GM23248 (cell line): ENCODE results near the gene SLC6A19. TPM values are rescaled to one million over a fixed set of nuclear protein-coding genes. Genes with fewer than 3 reads are reported as not detected.
A peak's percentile ranks its signal among the peaks of the same experiment; 100 is the strongest.
"Not testable (repeated sequence)": the region's sequence is repeated elsewhere in the genome, so short reads cannot be mapped to it uniquely, and the experiment has no call there.

Experiments
- DNase-seq: peaks from one replicate; pipeline ENCODE4 v3.0.0-alpha.2; 2015
- H2AFZ ChIP-seq: fragments of 200-600 bp; sonication (generic); 2 replicates; pipeline ENCODE4 v1.6.1; 2016; ENCODE audit warnings: antibody characterized with exemption
- H3F3A ChIP-seq: fragments of 200-600 bp; sonication (generic); 2 replicates; pipeline ENCODE4 v1.6.1; 2016; ENCODE audit warnings: mild to moderate bottlenecking, antibody characterized with exemption, mixed run types; ENCODE audit not compliant: insufficient read depth
- H3K27ac ChIP-seq: fragments of 200-600 bp; sonication (generic); 2 replicates; pipeline ENCODE4 v1.5.1; 2016; ENCODE audit warnings: mild to moderate bottlenecking
- H3K27me3 ChIP-seq: fragments of 200-600 bp; sonication (generic); replicated peaks from 2 replicates; pipeline ENCODE4 v1.6.1; 2016; ENCODE audit warnings: mild to moderate bottlenecking; ENCODE audit not compliant: insufficient read depth
- H3K36me3 ChIP-seq: fragments of 200-600 bp; sonication (generic); 2 replicates; pipeline ENCODE4 v1.6.1; 2016; ENCODE audit warnings: low read depth, mild to moderate bottlenecking
- H3K4me1 ChIP-seq: fragments of 200-600 bp; sonication (generic); 2 replicates; pipeline ENCODE4 v1.6.1; 2016; ENCODE audit warnings: mild to moderate bottlenecking; ENCODE audit not compliant: insufficient read depth
- H3K4me2 ChIP-seq: fragments of 200-600 bp; sonication (generic); one replicate; pipeline ENCODE4 v1.6.1; 2016; ENCODE audit warnings: mild to moderate bottlenecking; ENCODE audit not compliant: unreplicated experiment
- H3K4me3 ChIP-seq: fragments of 200-600 bp; sonication (generic); 2 replicates; pipeline ENCODE4 v1.5.1; 2016; ENCODE audit warnings: mild to moderate bottlenecking
- H3K79me2 ChIP-seq: fragments of 200-600 bp; sonication (generic); 2 replicates; pipeline ENCODE4 v1.6.1; 2016; ENCODE audit warnings: mild to moderate bottlenecking; ENCODE audit not compliant: insufficient read depth
- H3K9ac ChIP-seq: fragments of 200-600 bp; sonication (generic); 2 replicates; pipeline ENCODE4 v1.6.1; 2016; ENCODE audit warnings: mild to moderate bottlenecking
- H3K9me2 ChIP-seq: fragments of 200-600 bp; sonication (generic); 2 replicates; pipeline ENCODE4 v1.6.1; 2016; ENCODE audit warnings: mixed run types, mild to moderate bottlenecking, moderate library complexity; ENCODE audit not compliant: insufficient read depth
- H3K9me3 ChIP-seq: fragments of 200-600 bp; sonication (generic); one replicate; pipeline ENCODE4 v1.6.1; 2017; ENCODE audit warnings: low read depth
- H4K20me1 ChIP-seq: fragments of 200-600 bp; sonication (generic); 2 replicates; pipeline ENCODE4 v1.6.0; 2016; ENCODE audit not compliant: insufficient read depth
- EZH2 ChIP-seq: fragments of 200-600 bp; sonication (generic); IDR thresholded peaks from 2 replicates; pipeline ENCODE4 v1.6.1; 2018; ENCODE audit warnings: antibody characterized with exemption, mild to moderate bottlenecking; ENCODE audit not compliant: insufficient read depth, poor library complexity, severe bottlenecking
- EZH2phosphoT487 ChIP-seq: fragments of 200-600 bp; sonication (generic); IDR thresholded peaks from 2 replicates; pipeline ENCODE4 v1.6.1; 2018; ENCODE audit warnings: antibody characterized with exemption, moderate library complexity, mild to moderate bottlenecking, low read depth; ENCODE audit not compliant: insufficient read depth
- WGBS, 2 experiments: methylation state at CpG; one replicate each; pipeline ENCODE4 v1.1.6; 2015 to 2017; ENCODE audit warnings: low lambda C conversion rate in 2 of 2, low coverage in 1 of 2; ENCODE audit errors: missing lambda C conversion rate in 2 of 2; 5-methylcytosine and 5-hydroxymethylcytosine counted together
- in situ Hi-C: fragments of 300-500 bp; cut with MboI; formaldehyde crosslinking; loops from 2 replicates; pipeline ENCODE4 v1.15.0; 2020
- polyA plus RNA-seq: library from polyadenylated mRNA; unstranded; fragments of >200 nt; fragmentation: Nextera tagmentation; extraction: Ambion mirVana; gene quantifications from 2 replicates; pipeline ENCODE4 v1.2.1, GENCODE V29; 2016
- total RNA-seq: library from RNA; depleted of rRNA; stranded (reverse); fragments of >200 nt; shearing (Covaris generic); gene quantifications from 2 replicates; pipeline ENCODE4 v1.2.3, GENCODE V29; 2014

SLC6A19 gene
- total and polyA plus RNA-seq, 2 experiments from 2014 or later = not detected

DNA sequence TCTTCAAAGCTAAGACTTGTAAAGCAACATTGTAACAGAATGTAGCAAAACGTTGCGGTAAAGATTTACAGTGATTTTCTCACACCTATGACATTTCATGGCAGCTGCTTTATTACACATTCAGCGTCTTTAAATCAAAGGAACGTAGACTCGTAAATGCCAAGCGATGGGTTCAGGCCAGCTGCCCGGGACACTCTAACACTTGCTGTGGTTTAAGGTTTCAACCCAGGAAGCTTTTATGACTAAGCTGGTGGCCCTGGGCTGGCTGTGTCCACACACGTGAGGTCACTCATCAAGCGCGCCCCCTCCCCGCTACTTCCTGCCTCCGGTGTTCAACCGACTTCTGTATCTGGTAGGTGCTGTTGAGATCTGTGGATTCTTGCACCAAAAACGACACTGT is 26.3 kb downstream of the SLC6A19 start:
- Histone ChIP-seq H3K4me1 (no peaks in the 10 kb centered on the region), H3K4me2 (no peak overlapping the region), H3K9me2 (no peaks in the 10 kb centered on the region), H3K27ac (no peak overlapping the region), H4K20me1 (no peaks in the 10 kb centered on the region), H3K79me2 (no peaks in the 10 kb centered on the region), H3K27me3 (peaks cover 15% of the 10 kb centered on the region; the same call in 1 of the 2 replicates), H3K9me3 (no peaks in the 10 kb centered on the region), H2AFZ (no peak overlapping the region), H3K4me3 (no peak overlapping the region), H3F3A (no peaks in the 10 kb centered on the region), H3K36me3 (no peaks in the 10 kb centered on the region), H3K9ac (no peak overlapping the region)
- no peak for TF ChIP-seq EZH2phosphoT487
- TF ChIP-seq EZH2 = no peak
- WGBS, 2 experiments = 9 to 10% methylated on average over 14 of the region's 14 CpGs
- in situ Hi-C loops = no loop called here
- peak; percentile 40 for DNase-seq

DNA sequence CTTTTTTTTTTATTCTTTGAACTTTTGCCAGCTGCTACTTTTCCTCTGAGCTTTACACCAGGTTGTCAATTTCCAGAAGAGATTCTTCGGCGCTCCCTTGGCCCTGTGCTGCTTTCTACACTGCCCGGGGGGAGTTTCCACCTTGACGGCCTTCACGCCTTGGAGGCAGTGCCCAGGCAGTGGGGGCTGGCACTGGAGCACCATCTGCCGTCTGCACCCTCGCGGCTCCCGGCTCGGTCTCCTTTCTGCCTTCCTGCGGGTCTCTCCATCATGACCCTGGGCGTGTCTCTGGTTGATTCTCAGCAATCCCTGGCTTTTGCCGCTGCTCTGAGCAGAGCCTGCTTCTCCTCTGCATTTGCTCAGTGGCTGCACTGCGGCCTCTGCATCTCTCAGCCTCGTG is 26.7 kb downstream of the SLC6A19 start:
- Histone ChIP-seq H3F3A (no peaks in the 10 kb centered on the region), H3K4me1 (no peaks in the 10 kb centered on the region), H3K4me3 (no peak overlapping the region), H3K79me2 (no peaks in the 10 kb centered on the region), H3K9me2 (no peaks in the 10 kb centered on the region), H3K27me3 (peaks cover 15% of the 10 kb centered on the region; the same call in 1 of the 2 replicates), H3K4me2 (no peak overlapping the region), H2AFZ (no peak overlapping the region), H3K36me3 (no peaks in the 10 kb centered on the region), H4K20me1 (no peaks in the 10 kb centered on the region), H3K9ac (no peak overlapping the region), H3K9me3 (no peaks in the 10 kb centered on the region), H3K27ac (no peak overlapping the region)
- in situ Hi-C loops = no loop called here
- 18 to 23% methylated on average over 15 of the region's 15 CpGs for WGBS, 2 experiments
- TF ChIP-seq EZH2 (no peak), EZH2phosphoT487 (no peak)
- no peak for DNase-seq

DNA sequence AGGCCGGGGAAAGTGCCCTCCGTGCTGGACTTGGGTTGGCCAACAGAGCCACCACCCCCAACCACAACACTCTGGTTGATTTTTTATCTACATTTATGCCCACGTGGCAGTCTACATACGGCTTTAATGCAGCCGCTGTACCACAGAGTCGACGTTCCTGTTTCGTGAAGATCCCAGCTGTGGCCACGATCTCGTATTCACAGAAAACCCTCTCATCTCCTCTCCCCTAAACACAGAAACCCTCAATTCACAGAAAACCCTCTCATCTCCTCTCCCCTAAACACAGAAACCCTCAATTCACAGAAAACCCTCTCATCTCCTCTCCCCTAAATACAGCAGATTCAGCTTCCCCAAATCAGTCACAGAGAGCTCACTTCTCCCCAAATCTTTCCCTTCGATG is 27.6 kb downstream of the SLC6A19 start:
- WGBS, 2 experiments = 59 to 65% methylated on average over 11 of the region's 11 CpGs
- H4K20me1 ChIP-seq, H3K36me3 ChIP-seq, in situ Hi-C loops, H3F3A ChIP-seq, H3K27ac ChIP-seq, H3K4me2 ChIP-seq, H3K9me2 ChIP-seq, H2AFZ ChIP-seq, H3K9ac ChIP-seq, H3K79me2 ChIP-seq, H3K4me1 ChIP-seq, DNase-seq, H3K9me3 ChIP-seq, H3K4me3 ChIP-seq: not testable (repeated sequence)
- peaks cover 15% of the 10 kb centered on the region; the same call in 1 of the 2 replicates for H3K27me3 ChIP-seq

DNA sequence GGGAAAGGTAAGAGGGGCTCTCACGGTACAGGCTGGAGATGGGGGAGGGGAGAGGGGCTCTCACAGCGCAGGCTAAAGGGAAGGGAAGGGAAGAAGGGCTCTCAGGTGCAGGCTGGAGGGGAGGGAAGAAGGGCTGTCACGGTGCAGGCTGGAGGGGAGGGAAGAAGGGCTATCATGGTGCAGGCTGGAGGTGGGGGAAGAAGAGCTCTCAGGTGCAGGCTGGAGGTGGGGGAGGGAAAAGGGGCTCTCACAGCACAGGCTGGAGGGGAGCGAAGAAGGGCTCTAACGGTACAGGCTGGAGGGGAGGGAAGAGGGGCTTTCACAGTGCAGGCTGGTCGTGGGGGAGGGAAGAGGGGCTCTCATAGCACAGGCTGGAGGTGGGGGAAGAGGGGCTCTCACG is 28.4 kb downstream of the SLC6A19 start:
- Histone ChIP-seq H3K9ac (no peak overlapping the region), H4K20me1 (no peaks in the 10 kb centered on the region), H3K9me2 (no peaks in the 10 kb centered on the region), H3K9me3 (no peaks in the 10 kb centered on the region), H3K4me3 (no peak overlapping the region), H3K27me3 (peaks cover 15% of the 10 kb centered on the region; the same call in 1 of the 2 replicates), H2AFZ (no peak overlapping the region), H3K79me2 (no peaks in the 10 kb centered on the region), H3F3A (no peaks in the 10 kb centered on the region), H3K4me2 (no peak overlapping the region), H3K27ac (no peak overlapping the region), H3K36me3 (no peaks in the 10 kb centered on the region), H3K4me1 (no peaks in the 10 kb centered on the region)
- TF ChIP-seq EZH2phosphoT487 = no peak
- TF ChIP-seq EZH2 = no peak
- WGBS, 2 experiments = 15% methylated on average over 7 of the region's 7 CpGs; no CpG with 5 or more reads in 1 of the 2 experiments
- in situ Hi-C loops = no loop called here
- DNase-seq = no peak

DNA sequence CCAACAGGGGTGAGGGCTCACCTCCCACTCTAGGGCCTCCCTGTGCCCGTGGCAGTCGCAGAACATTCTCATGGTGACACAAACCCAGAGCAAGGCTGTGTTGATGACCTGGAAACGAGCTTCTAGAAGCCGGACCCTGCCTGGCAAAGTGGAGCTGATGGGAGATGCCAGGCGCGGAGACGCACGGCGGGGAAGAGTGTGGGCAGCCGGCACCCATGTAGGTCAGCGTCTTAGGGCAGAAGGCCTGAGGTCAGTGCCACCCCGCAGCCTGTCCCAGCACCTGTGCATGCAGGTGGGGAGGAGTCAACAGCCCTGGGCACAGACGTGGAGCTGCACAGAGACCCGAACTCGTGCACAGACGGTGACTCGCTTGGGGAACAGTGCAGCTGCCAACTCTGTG is 29.2 kb downstream of the SLC6A19 start:
- no peak overlapping the region for H3K9ac ChIP-seq
- TF ChIP-seq EZH2phosphoT487 (no peak), EZH2 (no peak)
- H4K20me1 ChIP-seq = no peaks in the 10 kb centered on the region
- DNase-seq = no peak
- no peaks in the 10 kb centered on the region for H3K79me2 ChIP-seq
- in situ Hi-C loops = no loop called here
- H3K9me2 ChIP-seq = no peaks in the 10 kb centered on the region
- H2AFZ ChIP-seq = no peak overlapping the region
- peaks cover 15% of the 10 kb centered on the region; the same call in 1 of the 2 replicates for H3K27me3 ChIP-seq
- no peaks in the 10 kb centered on the region for H3K36me3 ChIP-seq
- no peak overlapping the region for H3K27ac ChIP-seq
- no peak overlapping the region for H3K4me2 ChIP-seq
- 60 to 68% methylated on average over 15 to 17 of the region's 17 CpGs for WGBS, 2 experiments
- H3F3A ChIP-seq = no peaks in the 10 kb centered on the region
- H3K9me3 ChIP-seq = no peaks in the 10 kb centered on the region
- no peaks in the 10 kb centered on the region for H3K4me1 ChIP-seq
- no peak overlapping the region for H3K4me3 ChIP-seq
